ENCODE data around the gene VLDLR. TPM values are rescaled to one million over a fixed set of nuclear protein-coding genes. Genes with fewer than 3 reads are reported as not detected.

Gene VLDLR
- total and polyA plus RNA-seq, 7 donors = 1.8 to 13.6 (median 4.0) TPM

- Histone ChIP-seq H3K27me3 (no peaks in the 10 kb centered on the region), H3K4me1 (no peaks in the 10 kb centered on the region), H3K9me3 (no peaks in the 10 kb centered on the region), H3K27ac (no peak overlapping the region), H3K4me3 (no peak overlapping the region), H3K36me3 (peaks cover 0 to 55% (median 15%) of the 10 kb centered on the region in 4 donors)
- no peak for DNase-seq
- TF ChIP-seq EP300 (IDR thresholded peaks at IDR 0.05) (no peak), POLR2A (IDR thresholded peaks at IDR 0.05) (no peak), POLR2AphosphoS5 (IDR thresholded peaks at IDR 0.05) (no peak)
- TF ChIP-seq, protein P1, sequence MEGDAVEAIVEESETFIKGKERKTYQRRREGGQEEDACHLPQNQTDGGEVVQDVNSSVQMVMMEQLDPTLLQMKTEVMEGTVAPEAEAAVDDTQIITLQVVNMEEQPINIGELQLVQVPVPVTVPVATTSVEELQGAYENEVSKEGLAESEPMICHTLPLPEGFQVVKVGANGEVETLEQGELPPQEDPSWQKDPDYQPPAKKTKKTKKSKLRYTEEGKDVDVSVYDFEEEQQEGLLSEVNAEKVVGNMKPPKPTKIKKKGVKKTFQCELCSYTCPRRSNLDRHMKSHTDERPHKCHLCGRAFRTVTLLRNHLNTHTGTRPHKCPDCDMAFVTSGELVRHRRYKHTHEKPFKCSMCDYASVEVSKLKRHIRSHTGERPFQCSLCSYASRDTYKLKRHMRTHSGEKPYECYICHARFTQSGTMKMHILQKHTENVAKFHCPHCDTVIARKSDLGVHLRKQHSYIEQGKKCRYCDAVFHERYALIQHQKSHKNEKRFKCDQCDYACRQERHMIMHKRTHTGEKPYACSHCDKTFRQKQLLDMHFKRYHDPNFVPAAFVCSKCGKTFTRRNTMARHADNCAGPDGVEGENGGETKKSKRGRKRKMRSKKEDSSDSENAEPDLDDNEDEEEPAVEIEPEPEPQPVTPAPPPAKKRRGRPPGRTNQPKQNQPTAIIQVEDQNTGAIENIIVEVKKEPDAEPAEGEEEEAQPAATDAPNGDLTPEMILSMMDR (IDR thresholded peaks at IDR 0.05) = no peak
- intact Hi-C loops (cut with DNase I) = no loop called here
- 95 to 96% methylated on average over 1 of the region's 1 CpG for WGBS, 2 donors
Observed at GRCh38 chr9:2642068-2642467, 20.5 kb downstream of the VLDLR start.

DNA sequence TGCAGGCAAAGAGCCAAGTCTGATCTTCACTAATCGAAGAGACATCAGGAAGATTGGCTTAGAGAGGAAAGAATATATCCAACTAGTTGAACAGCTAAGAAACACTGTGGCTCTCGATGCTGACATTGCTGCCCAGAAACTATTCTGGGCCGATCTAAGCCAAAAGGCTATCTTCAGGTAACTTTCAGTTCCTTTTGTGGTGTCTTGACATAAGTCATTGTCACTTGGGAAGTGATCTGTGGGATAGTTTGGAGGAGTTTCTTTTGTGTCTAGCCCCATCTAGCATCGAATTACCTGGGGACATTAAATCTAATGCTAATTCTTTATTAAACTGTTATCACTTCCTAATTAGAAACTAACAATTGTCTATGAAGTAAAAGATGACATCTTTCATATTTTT is 24.0 kb downstream of the VLDLR start:
- DNase-seq = no peak
- Histone ChIP-seq H3K27me3 (no peaks in the 10 kb centered on the region), H3K4me1 (no peaks in the 10 kb centered on the region), H3K4me3 (no peak overlapping the region), H3K9me3 (no peaks in the 10 kb centered on the region), H3K27ac (no peak overlapping the region), H3K36me3 (peaks cover 0 to 90% (median 16%) of the 10 kb centered on the region in 4 donors)
- 87 to 89% methylated on average over 4 of the region's 4 CpGs for WGBS, 2 donors
- TF ChIP-seq POLR2A (IDR thresholded peaks at IDR 0.05) (no peak), POLR2AphosphoS5 (IDR thresholded peaks at IDR 0.05) (no peak), EP300 (IDR thresholded peaks at IDR 0.05) (no peak)
- TF ChIP-seq, protein P1 (IDR thresholded peaks at IDR 0.05) = no peak
- intact Hi-C loops (cut with DNase I) = no loop called here

GRCh38 chr9:2655411-2655901 is 33.9 kb downstream of the VLDLR start:
- TF ChIP-seq POLR2A (IDR thresholded peaks at IDR 0.05) = no peak
- no peak for TF ChIP-seq EP300 (IDR thresholded peaks at IDR 0.05)
- TF ChIP-seq, protein P1 (IDR thresholded peaks at IDR 0.05) = no peak
- TF ChIP-seq POLR2AphosphoS5 (IDR thresholded peaks at IDR 0.05) = no peak
- peaks cover 0 to 45% (median 6%) of the 10 kb centered on the region in 4 donors for H3K36me3 ChIP-seq
- H3K4me3 ChIP-seq = no peak overlapping the region
- no peak for DNase-seq
- no peaks in the 10 kb centered on the region for H3K9me3 ChIP-seq
- H3K27ac ChIP-seq = peak overlapping the region in 2 of 4 donors; percentile 2 to 19
- 76 to 80% methylated on average over 3 of the region's 3 CpGs for WGBS, 2 donors
- no peaks in the 10 kb centered on the region for H3K27me3 ChIP-seq
- intact Hi-C loops (cut with DNase I) = no loop called here
- no peaks in the 10 kb centered on the region for H3K4me1 ChIP-seq

DNA sequence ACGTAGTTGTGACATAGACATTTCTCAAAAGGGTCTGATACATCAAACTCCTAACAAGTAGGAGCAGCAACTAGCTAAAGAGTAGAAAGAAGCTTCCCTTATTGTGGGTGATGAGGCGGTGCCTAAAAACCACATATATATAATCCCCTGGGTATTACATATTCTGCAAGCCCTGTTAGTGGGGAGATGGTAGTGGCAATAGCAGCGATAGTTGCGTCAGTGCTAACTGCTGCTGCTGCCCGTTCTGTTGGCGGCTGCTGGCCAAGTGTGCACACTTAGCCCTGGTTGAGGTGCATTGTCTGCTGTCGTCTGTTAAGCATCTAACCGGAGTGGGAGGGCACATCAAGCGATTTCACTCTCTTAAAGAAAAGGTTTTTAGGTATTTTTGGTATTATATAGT is 35.8 kb downstream of the VLDLR start:
- Histone ChIP-seq H3K36me3 (peaks cover 0 to 25% (median 6%) of the 10 kb centered on the region in 4 donors), H3K27me3 (no peaks in the 10 kb centered on the region), H3K4me3 (no peak overlapping the region), H3K9me3 (no peaks in the 10 kb centered on the region), H3K4me1 (no peaks in the 10 kb centered on the region), H3K27ac (no peak overlapping the region)
- DNase-seq = no peak
- WGBS, 2 donors = 72 to 85% methylated on average over 9 of the region's 9 CpGs
- TF ChIP-seq, protein P1 (IDR thresholded peaks at IDR 0.05) = no peak
- intact Hi-C loops (cut with DNase I) = no loop called here

- no peak for TF ChIP-seq EP300 (IDR thresholded peaks at IDR 0.05)
- TF ChIP-seq, protein P1 (IDR thresholded peaks at IDR 0.05) = no peak
- no peak for TF ChIP-seq POLR2AphosphoS5 (IDR thresholded peaks at IDR 0.05)
- no peak for TF ChIP-seq POLR2A (IDR thresholded peaks at IDR 0.05)
- H3K4me1 ChIP-seq = peaks cover 0 to 13% (median 0%) of the 10 kb centered on the region in 4 donors
- no peak for DNase-seq
- no peaks in the 10 kb centered on the region for H3K36me3 ChIP-seq
- H3K27me3 ChIP-seq = no peaks in the 10 kb centered on the region
- intact Hi-C loops (cut with DNase I) = no loop called here
- no peak overlapping the region for H3K4me3 ChIP-seq
- peaks cover 0 to 2% (median 0%) of the 10 kb centered on the region in 4 donors for H3K9me3 ChIP-seq
- 91 to 93% methylated on average over 7 of the region's 7 CpGs for WGBS, 2 donors
- H3K27ac ChIP-seq = peak overlapping the region in 1 of 4 donors; percentile 52
Observed at GRCh38 chr9:2662496-2662895, 40.9 kb downstream of the VLDLR start.
